Measurements from ENCODE around the gene MTRF1L.

DNA sequence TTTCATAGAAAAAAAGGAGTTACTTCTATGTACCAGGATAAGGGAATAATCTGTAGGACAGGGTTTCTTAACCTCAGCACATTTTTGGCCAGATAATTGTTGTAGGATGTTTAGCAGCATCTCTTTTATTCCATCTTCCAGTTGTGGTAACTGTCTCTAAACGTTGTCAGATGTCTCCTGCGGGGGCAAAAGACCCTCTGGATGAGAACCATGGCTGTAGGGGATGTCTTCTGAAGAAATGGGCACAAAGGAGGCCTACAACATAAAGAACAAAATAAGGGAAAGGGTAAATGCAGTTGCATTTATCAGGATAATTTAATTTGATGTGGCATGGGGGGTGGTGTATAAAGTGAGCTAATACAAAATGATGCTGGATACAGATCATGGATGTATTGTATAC, 15.5 kb downstream of the MTRF1L start:
- TF ChIP-seq ELF4 (IDR thresholded peaks at IDR 0.05) (no peak), BHLHE40 (IDR thresholded peaks at IDR 0.05; ENCODE audit: borderline replicate concordance) (no peak), CTBP1 (IDR thresholded peaks at IDR 0.05; ENCODE audit: borderline replicate concordance) (no peak), ARNT (IDR thresholded peaks at IDR 0.05) (no peak), FOXK2 (IDR thresholded peaks at IDR 0.05) (no peak), SP1 (IDR thresholded peaks at IDR 0.05) (no peak), LEF1 (IDR thresholded peaks at IDR 0.05; ENCODE audit: borderline replicate concordance) (no peak), TARDBP (IDR thresholded peaks at IDR 0.05) (no peak), ZNF384 (IDR thresholded peaks at IDR 0.05) (no peak), FOXM1 (IDR thresholded peaks at IDR 0.05; ENCODE audit: borderline replicate concordance) (no peak), FOXA1 (IDR thresholded peaks at IDR 0.05) (no peak), HDGF (IDR thresholded peaks at IDR 0.05; ENCODE audit: borderline replicate concordance) (no peak), NFRKB (IDR thresholded peaks at IDR 0.05) (no peak)
- TF ChIP-seq, protein P1, sequence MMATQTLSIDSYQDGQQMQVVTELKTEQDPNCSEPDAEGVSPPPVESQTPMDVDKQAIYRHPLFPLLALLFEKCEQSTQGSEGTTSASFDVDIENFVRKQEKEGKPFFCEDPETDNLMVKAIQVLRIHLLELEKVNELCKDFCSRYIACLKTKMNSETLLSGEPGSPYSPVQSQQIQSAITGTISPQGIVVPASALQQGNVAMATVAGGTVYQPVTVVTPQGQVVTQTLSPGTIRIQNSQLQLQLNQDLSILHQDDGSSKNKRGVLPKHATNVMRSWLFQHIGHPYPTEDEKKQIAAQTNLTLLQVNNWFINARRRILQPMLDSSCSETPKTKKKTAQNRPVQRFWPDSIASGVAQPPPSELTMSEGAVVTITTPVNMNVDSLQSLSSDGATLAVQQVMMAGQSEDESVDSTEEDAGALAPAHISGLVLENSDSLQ (IDR thresholded peaks at IDR 0.05), result no peak
